Measurements from ENCODE around the gene ZNF581.

GRCh38 chr19:55654323-55654867, 10.9 kb downstream of the ZNF581 start:
- TF ChIP-seq CTCF (IDR thresholded peaks at IDR 0.05), result no peak
- no peak for TF ChIP-seq POLR2AphosphoS5 (IDR thresholded peaks at IDR 0.05)

Measured in gastroesophageal sphincter (tissue), 3 donors.